Measurements from ENCODE around the gene PAPPA2.

The PAPPA2 gene

GRCh38 chr1:176691251-176692228 is 228.6 kb downstream of the PAPPA2 start:
- Histone ChIP-seq H3K4me2 (ENCODE audit: low read depth, low read length, poor library complexity, severe bottlenecking) (no peak overlapping the region), H3F3A (ENCODE audit: insufficient read depth) (no peaks in the 10 kb centered on the region), H3K9me3 (ENCODE audit: insufficient read depth, low read length) (no peaks in the 10 kb centered on the region), H3K27me3 (ENCODE audit: low read length) (no peaks in the 10 kb centered on the region), H3K9ac (ENCODE audit: low read length) (no peak overlapping the region), H3K36me3 (ENCODE audit: low read length) (no peaks in the 10 kb centered on the region), H3K4me3 (ENCODE audit: insufficient read depth, low read length, poor library complexity, severe bottlenecking) (no peak overlapping the region), H3K79me2 (ENCODE audit: insufficient read depth, low read length) (no peaks in the 10 kb centered on the region), H3K27ac (ENCODE audit: low read depth, low read length) (no peak overlapping the region), H2AFZ (ENCODE audit: low read depth, low read length, severe bottlenecking) (no peak overlapping the region), H3K9me2 (replicated peaks; ENCODE audit: insufficient read depth, low read length) (no peaks in the 10 kb centered on the region), H4K20me1 (ENCODE audit: low read depth, low read length) (no peaks in the 10 kb centered on the region)
- TF ChIP-seq, protein P1, sequence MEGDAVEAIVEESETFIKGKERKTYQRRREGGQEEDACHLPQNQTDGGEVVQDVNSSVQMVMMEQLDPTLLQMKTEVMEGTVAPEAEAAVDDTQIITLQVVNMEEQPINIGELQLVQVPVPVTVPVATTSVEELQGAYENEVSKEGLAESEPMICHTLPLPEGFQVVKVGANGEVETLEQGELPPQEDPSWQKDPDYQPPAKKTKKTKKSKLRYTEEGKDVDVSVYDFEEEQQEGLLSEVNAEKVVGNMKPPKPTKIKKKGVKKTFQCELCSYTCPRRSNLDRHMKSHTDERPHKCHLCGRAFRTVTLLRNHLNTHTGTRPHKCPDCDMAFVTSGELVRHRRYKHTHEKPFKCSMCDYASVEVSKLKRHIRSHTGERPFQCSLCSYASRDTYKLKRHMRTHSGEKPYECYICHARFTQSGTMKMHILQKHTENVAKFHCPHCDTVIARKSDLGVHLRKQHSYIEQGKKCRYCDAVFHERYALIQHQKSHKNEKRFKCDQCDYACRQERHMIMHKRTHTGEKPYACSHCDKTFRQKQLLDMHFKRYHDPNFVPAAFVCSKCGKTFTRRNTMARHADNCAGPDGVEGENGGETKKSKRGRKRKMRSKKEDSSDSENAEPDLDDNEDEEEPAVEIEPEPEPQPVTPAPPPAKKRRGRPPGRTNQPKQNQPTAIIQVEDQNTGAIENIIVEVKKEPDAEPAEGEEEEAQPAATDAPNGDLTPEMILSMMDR (IDR thresholded peaks at IDR 0.05; ENCODE audit: insufficient read depth, low read length, poor library complexity, severe bottlenecking), result peak; percentile 67
- TF ChIP-seq EZH2phosphoT487 (conservative IDR thresholded peaks at IDR 0.05; ENCODE audit: low read length), result no peak

- Histone ChIP-seq H3K4me2 (ENCODE audit: low read depth, low read length, poor library complexity, severe bottlenecking) (no peak overlapping the region), H4K20me1 (ENCODE audit: low read depth, low read length) (no peaks in the 10 kb centered on the region), H2AFZ (ENCODE audit: low read depth, low read length, severe bottlenecking) (no peak overlapping the region), H3K36me3 (ENCODE audit: low read length) (no peaks in the 10 kb centered on the region), H3K79me2 (ENCODE audit: insufficient read depth, low read length) (no peaks in the 10 kb centered on the region), H3K4me3 (ENCODE audit: insufficient read depth, low read length, poor library complexity, severe bottlenecking) (no peak overlapping the region), H3K9me3 (ENCODE audit: insufficient read depth, low read length) (no peaks in the 10 kb centered on the region), H3F3A (ENCODE audit: insufficient read depth) (no peaks in the 10 kb centered on the region), H3K27me3 (ENCODE audit: low read length) (no peaks in the 10 kb centered on the region), H3K9me2 (replicated peaks; ENCODE audit: insufficient read depth, low read length) (no peaks in the 10 kb centered on the region), H3K9ac (ENCODE audit: low read length) (no peak overlapping the region), H3K27ac (ENCODE audit: low read depth, low read length) (no peak overlapping the region)
- TF ChIP-seq EZH2phosphoT487 (conservative IDR thresholded peaks at IDR 0.05; ENCODE audit: low read length), result no peak
- TF ChIP-seq, protein P1 (IDR thresholded peaks at IDR 0.05; ENCODE audit: insufficient read depth, low read length, poor library complexity, severe bottlenecking), result no peak
These were observed 229.5 kb downstream of the PAPPA2 start for GRCh38 chr1:176692431-176692830.

DNA sequence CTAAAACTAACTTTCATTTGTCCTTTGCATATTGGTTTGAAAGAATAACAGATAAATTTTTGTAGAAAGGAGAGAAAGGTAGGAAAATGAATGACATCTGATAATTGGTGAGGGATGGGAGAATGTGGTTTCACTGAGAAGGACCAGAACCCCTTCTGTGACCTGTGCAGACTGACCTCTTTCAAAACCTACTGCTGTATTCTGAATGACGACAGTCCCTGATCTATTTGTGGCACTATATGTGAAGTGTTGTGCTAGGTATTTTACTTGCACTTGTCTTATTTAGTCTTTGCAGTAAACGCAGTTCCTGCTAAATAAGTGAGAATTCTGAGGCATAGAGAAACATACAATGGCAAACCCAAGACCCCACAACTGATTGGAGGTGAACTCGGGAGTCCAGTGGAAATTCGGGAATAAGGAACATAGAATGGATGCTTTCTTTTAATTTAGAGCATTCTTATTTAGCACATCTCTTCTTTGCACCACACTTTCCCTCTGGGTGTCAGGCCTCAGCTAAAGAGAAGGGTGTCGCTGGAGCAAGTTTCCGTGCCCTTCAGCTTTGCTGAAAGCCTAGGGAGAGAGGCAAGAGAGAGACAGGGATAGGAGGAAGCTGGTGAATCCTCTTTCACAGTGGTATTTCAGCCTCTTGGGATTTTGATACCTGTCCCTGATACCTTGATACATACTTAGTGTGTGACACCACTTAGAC is 230.2 kb downstream of the PAPPA2 start:
- Histone ChIP-seq H2AFZ (ENCODE audit: low read depth, low read length, severe bottlenecking) (no peak overlapping the region), H3F3A (ENCODE audit: insufficient read depth) (no peaks in the 10 kb centered on the region), H3K9ac (ENCODE audit: low read length) (no peak overlapping the region), H3K36me3 (ENCODE audit: low read length) (no peaks in the 10 kb centered on the region), H3K9me2 (replicated peaks; ENCODE audit: insufficient read depth, low read length) (no peaks in the 10 kb centered on the region), H3K4me2 (ENCODE audit: low read depth, low read length, poor library complexity, severe bottlenecking) (no peak overlapping the region), H3K4me3 (ENCODE audit: insufficient read depth, low read length, poor library complexity, severe bottlenecking) (no peak overlapping the region), H3K9me3 (ENCODE audit: insufficient read depth, low read length) (no peaks in the 10 kb centered on the region), H4K20me1 (ENCODE audit: low read depth, low read length) (no peaks in the 10 kb centered on the region), H3K27me3 (ENCODE audit: low read length) (no peaks in the 10 kb centered on the region), H3K27ac (ENCODE audit: low read depth, low read length) (no peak overlapping the region), H3K79me2 (ENCODE audit: insufficient read depth, low read length) (no peaks in the 10 kb centered on the region)
- TF ChIP-seq, protein P1 (IDR thresholded peaks at IDR 0.05; ENCODE audit: insufficient read depth, low read length, poor library complexity, severe bottlenecking), result no peak
- TF ChIP-seq EZH2phosphoT487 (conservative IDR thresholded peaks at IDR 0.05; ENCODE audit: low read length), result no peak
